Measurements from ENCODE around the gene SLC4A3.

The SLC4A3 gene

GRCh38 chr2:219631904-219632759 is 4.7 kb downstream of the SLC4A3 start:
- no peaks in the 10 kb centered on the region for H3K4me1 ChIP-seq (ENCODE audit: control insufficient read depth in 2 of 2, insufficient read depth in 1 of 2, low read depth in 1 of 2, low read length in 2 of 2)
- no peak overlapping the region for H3K4me3 ChIP-seq (ENCODE audit: low read length in 2 of 2)
- H2BK12ac ChIP-seq (ENCODE audit: low read length), result no peak overlapping the region
- no peak overlapping the region for H2AFZ ChIP-seq (ENCODE audit: low read length)
- WGBS, 2 donors (ENCODE audit: extremely low coverage in 2 of 2, insufficient read length in 2 of 2, insufficient replicate concordance in 1 of 2), result no CpG with 5 or more reads among the region's 34 CpGs
- no peak overlapping the region for H3K4me2 ChIP-seq (ENCODE audit: insufficient read depth, low read length, poor library complexity, severe bottlenecking)
- H3K23ac ChIP-seq (ENCODE audit: low read depth, low read length, poor library complexity), result peak overlapping the region; percentile 43
- H3K9ac ChIP-seq (ENCODE audit: low read depth, low read length, poor library complexity), result peak overlapping the region; percentile 32
- peaks cover 0 to 2% of the 10 kb centered on the region in 2 donors for H3K9me3 ChIP-seq (replicated peaks in 1 of 2; ENCODE audit: control insufficient read depth in 2 of 2, insufficient read depth in 1 of 2, low read depth in 1 of 2, low read length in 2 of 2)
- H2AK5ac ChIP-seq (ENCODE audit: low read depth, low read length), result peak overlapping the region; percentile 79
- DNase-seq (ENCODE audit: low spot score), result no peak
- H2BK5ac ChIP-seq (ENCODE audit: low read length), result no peak overlapping the region
- H2BK15ac ChIP-seq (ENCODE audit: low read length), result peak overlapping the region; percentile 49
- H3K18ac ChIP-seq (ENCODE audit: low read length), result no peak overlapping the region
- no peak overlapping the region for H3K27ac ChIP-seq (replicated peaks; ENCODE audit: low read length)
- no peak overlapping the region for H3K4ac ChIP-seq (ENCODE audit: low read length)
- peaks cover 0 to 9% (median 8%) of the 10 kb centered on the region in 3 experiments for H3K27me3 ChIP-seq (ENCODE audit: control insufficient read depth in 3 of 3, insufficient read depth in 3 of 3, low read depth in 1 of 3, low read length in 3 of 3)
- H4K91ac ChIP-seq (ENCODE audit: low read depth, low read length, poor library complexity), result no peak overlapping the region
- H3K79me1 ChIP-seq (ENCODE audit: low read depth, low read length), result no peaks in the 10 kb centered on the region
- no peak overlapping the region for H4K8ac ChIP-seq (ENCODE audit: low read depth, low read length)
- no peak overlapping the region for H3K14ac ChIP-seq (ENCODE audit: low read length)
- peaks cover 0 to 1% of the 10 kb centered on the region in 2 donors for H3K36me3 ChIP-seq (replicated peaks in 1 of 2; ENCODE audit: control insufficient read depth in 2 of 2, insufficient read depth in 2 of 2, low read length in 2 of 2)
- peak overlapping the region; percentile 13 for H2BK120ac ChIP-seq (ENCODE audit: low read depth, low read length)

DNA sequence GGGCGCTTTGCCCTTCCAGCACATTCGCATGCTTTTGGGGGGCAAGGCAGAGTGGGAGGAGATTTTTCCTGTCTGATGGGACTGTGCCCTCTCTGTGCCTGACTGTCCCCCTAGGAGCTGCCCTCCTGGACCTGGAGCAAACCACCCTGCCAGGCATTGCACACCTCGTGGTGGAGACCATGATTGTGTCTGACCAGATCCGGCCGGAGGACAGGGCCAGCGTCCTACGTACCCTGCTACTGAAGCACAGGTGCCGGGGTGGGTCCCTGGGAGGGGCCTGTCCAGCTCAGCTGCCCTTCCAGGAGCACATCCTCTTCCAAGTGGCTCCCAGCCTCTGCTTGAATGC is 5.3 kb downstream of the SLC4A3 start:
- H4K8ac ChIP-seq (ENCODE audit: low read depth, low read length), result no peak overlapping the region
- no peak overlapping the region for H4K91ac ChIP-seq (ENCODE audit: low read depth, low read length, poor library complexity)
- H3K36me3 ChIP-seq (replicated peaks in 1 of 2; ENCODE audit: control insufficient read depth in 2 of 2, insufficient read depth in 2 of 2, low read length in 2 of 2), result peaks cover 0 to 1% of the 10 kb centered on the region in 2 donors
- no peak overlapping the region for H2AK5ac ChIP-seq (ENCODE audit: low read depth, low read length)
- WGBS, 2 donors (ENCODE audit: extremely low coverage in 2 of 2, insufficient read length in 2 of 2, insufficient replicate concordance in 1 of 2), result no CpG with 5 or more reads among the region's 8 CpGs
- no peak overlapping the region for H3K23ac ChIP-seq (ENCODE audit: low read depth, low read length, poor library complexity)
- no peak for DNase-seq (ENCODE audit: low spot score)
- no peak overlapping the region for H2BK15ac ChIP-seq (ENCODE audit: low read length)
- no peak overlapping the region for H2AFZ ChIP-seq (ENCODE audit: low read length)
- no peak overlapping the region for H2BK120ac ChIP-seq (ENCODE audit: low read depth, low read length)
- no peak overlapping the region for H3K9ac ChIP-seq (ENCODE audit: low read depth, low read length, poor library complexity)
- H2BK5ac ChIP-seq (ENCODE audit: low read length), result no peak overlapping the region
- H3K4me2 ChIP-seq (ENCODE audit: insufficient read depth, low read length, poor library complexity, severe bottlenecking), result no peak overlapping the region
- no peaks in the 10 kb centered on the region for H3K4me1 ChIP-seq (ENCODE audit: control insufficient read depth in 2 of 2, insufficient read depth in 1 of 2, low read depth in 1 of 2, low read length in 2 of 2)
- no peak overlapping the region for H3K18ac ChIP-seq (ENCODE audit: low read length)
- peaks cover 0 to 9% (median 7%) of the 10 kb centered on the region in 3 experiments for H3K27me3 ChIP-seq (ENCODE audit: control insufficient read depth in 3 of 3, insufficient read depth in 3 of 3, low read depth in 1 of 3, low read length in 3 of 3)
- H3K79me1 ChIP-seq (ENCODE audit: low read depth, low read length), result no peaks in the 10 kb centered on the region
- H3K4ac ChIP-seq (ENCODE audit: low read length), result no peak overlapping the region
- H3K14ac ChIP-seq (ENCODE audit: low read length), result no peak overlapping the region
- peaks cover 0 to 4% of the 10 kb centered on the region in 2 donors for H3K9me3 ChIP-seq (replicated peaks in 1 of 2; ENCODE audit: control insufficient read depth in 2 of 2, insufficient read depth in 1 of 2, low read depth in 1 of 2, low read length in 2 of 2)
- H3K4me3 ChIP-seq (ENCODE audit: low read length in 2 of 2), result no peak overlapping the region
- H3K27ac ChIP-seq (replicated peaks; ENCODE audit: low read length), result no peak overlapping the region
- H2BK12ac ChIP-seq (ENCODE audit: low read length), result no peak overlapping the region

DNA sequence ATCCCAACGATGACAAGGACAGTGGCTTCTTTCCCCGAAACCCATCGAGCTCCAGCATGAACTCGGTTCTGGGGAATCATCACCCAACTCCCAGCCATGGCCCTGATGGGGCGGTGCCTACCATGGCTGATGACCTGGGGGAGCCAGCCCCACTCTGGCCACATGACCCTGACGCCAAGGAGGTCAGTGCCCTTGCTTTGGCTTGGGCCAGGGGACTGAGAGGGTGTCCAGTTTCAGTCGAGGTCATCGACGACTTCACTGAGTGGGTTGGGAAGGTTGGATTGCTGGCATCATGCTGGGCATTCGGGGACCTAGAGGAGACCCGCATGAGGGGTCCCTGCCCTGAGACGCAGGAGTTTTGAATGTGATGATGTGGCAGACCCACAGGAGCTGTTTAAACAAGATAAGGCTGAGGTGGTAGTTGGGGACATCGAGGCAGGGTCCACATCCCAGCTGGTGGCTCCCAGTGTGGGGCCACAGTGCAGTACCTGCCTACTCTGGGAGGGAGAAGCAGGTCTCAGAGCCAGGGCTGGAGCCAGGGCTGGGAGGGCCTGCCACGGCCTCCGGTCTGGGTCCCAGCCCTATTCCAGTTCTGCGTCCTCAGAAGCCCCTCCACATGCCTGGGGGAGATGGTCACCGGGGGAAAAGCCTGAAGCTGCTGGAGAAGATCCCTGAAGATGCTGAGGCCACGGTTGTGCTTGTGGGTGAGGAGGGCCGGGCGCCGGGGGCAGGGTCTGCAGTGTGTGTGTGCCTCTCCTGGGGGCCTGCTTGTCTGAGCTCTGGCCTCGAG is 6.0 kb downstream of the SLC4A3 start:
- Histone ChIP-seq H4K91ac (ENCODE audit: low read depth, low read length, poor library complexity) (no peak overlapping the region), H3K79me1 (ENCODE audit: low read depth, low read length) (peaks cover 1% of the 10 kb centered on the region), H3K9me3 (replicated peaks in 1 of 2; ENCODE audit: control insufficient read depth in 2 of 2, insufficient read depth in 1 of 2, low read depth in 1 of 2, low read length in 2 of 2) (peaks cover 0 to 4% of the 10 kb centered on the region in 2 donors), H3K27me3 (ENCODE audit: control insufficient read depth in 3 of 3, insufficient read depth in 3 of 3, low read depth in 1 of 3, low read length in 3 of 3) (peaks cover 0 to 3% (median 3%) of the 10 kb centered on the region in 3 experiments), H3K9ac (ENCODE audit: low read depth, low read length, poor library complexity) (peak overlapping the region; percentile 64), H3K4ac (ENCODE audit: low read length) (no peak overlapping the region), H2BK12ac (ENCODE audit: low read length) (no peak overlapping the region), H3K14ac (ENCODE audit: low read length) (no peak overlapping the region), H3K18ac (ENCODE audit: low read length) (no peak overlapping the region), H3K4me2 (ENCODE audit: insufficient read depth, low read length, poor library complexity, severe bottlenecking) (no peak overlapping the region), H3K4me1 (ENCODE audit: control insufficient read depth in 2 of 2, insufficient read depth in 1 of 2, low read depth in 1 of 2, low read length in 2 of 2) (no peaks in the 10 kb centered on the region), H3K23ac (ENCODE audit: low read depth, low read length, poor library complexity) (no peak overlapping the region), H3K4me3 (ENCODE audit: low read length in 2 of 2) (no peak overlapping the region), H2BK120ac (ENCODE audit: low read depth, low read length) (peak overlapping the region; percentile 3), H3K27ac (replicated peaks; ENCODE audit: low read length) (no peak overlapping the region), H2BK15ac (ENCODE audit: low read length) (no peak overlapping the region), H2AFZ (ENCODE audit: low read length) (no peak overlapping the region), H2AK5ac (ENCODE audit: low read depth, low read length) (no peak overlapping the region), H2BK5ac (ENCODE audit: low read length) (no peak overlapping the region), H3K36me3 (replicated peaks in 1 of 2; ENCODE audit: control insufficient read depth in 2 of 2, insufficient read depth in 2 of 2, low read length in 2 of 2) (peaks cover 0 to 1% of the 10 kb centered on the region in 2 donors), H4K8ac (ENCODE audit: low read depth, low read length) (no peak overlapping the region)
- DNase-seq (ENCODE audit: low spot score), result no peak
- WGBS, 2 donors (ENCODE audit: extremely low coverage in 2 of 2, insufficient read length in 2 of 2, insufficient replicate concordance in 1 of 2), result no CpG with 5 or more reads among the region's 22 CpGs
